Suppressor macrophage treated with lipopolysaccharide for 4 hours (primary cell): ENCODE data around the gene THY1.

Source experiments
- DNase-seq: peaks from one replicate; pipeline ENCODE4 v3.0.0-alpha.2; 2020

THY1 gene

GRCh38 chr11:119381181-119381988 lies 41.6 kb downstream of the THY1 start, which contains the start of gene USP2:
USP2 (minus strand) TSS chr11:119381690; CDS start chr11:119373480, 8,210 bp downstream.
- DNase-seq, result peak; percentile 97

DNA sequence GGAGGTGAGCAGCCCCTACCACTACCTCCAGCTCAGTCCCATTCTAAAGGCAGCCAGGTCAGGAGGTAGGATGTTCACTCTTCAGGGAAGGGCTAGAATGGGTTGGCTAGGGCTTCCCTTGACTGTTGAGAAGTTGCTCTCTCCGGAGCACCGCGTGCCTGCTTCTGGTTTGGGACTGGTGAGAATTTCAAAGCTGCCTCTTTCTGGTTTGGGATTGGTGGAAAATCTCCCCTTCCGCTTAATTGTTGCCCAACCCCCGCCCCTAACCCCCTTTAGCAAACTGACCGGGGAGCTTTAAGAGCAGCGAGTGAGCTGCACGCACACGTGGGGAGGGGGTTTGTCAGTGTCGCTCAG lies 42.2 kb downstream of the THY1 start:
- DNase-seq, result no peak

DNA sequence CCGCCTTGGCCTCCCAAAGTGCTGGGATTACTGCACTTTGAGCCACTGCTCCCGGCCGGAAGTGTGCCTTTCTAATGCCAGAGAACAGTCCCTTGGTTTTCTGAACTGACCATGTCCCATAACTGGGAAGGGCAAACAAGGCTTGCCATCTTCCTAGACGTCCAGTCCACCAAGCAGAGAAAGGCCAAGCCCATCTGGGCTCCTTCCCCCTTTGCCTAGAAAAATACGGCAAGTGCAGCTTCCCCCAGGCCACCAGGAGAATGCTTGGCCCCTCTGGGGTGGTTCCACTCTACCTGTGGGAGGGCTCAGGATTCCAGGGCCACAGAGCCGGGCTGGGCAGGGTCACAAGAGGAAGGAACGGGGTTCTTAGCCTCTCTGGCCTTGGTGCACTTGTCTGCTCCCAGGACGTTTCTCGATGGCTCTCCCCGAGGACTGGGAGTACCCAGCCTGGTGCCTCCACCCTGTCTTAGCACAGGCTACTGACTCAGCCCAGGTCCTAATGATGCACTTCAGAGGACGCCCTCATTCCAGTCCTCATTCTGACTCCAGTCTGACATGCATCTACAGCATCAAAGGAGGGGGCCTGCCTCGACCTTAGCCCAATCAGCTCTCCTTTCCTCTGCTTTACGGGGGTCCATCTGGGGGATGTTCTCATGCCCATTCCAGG lies 42.7 kb downstream of the THY1 start:
- no peak for DNase-seq

GRCh38 chr11:119378851-119379465 lies 44.0 kb downstream of the THY1 start:
- DNase-seq, result no peak

DNA sequence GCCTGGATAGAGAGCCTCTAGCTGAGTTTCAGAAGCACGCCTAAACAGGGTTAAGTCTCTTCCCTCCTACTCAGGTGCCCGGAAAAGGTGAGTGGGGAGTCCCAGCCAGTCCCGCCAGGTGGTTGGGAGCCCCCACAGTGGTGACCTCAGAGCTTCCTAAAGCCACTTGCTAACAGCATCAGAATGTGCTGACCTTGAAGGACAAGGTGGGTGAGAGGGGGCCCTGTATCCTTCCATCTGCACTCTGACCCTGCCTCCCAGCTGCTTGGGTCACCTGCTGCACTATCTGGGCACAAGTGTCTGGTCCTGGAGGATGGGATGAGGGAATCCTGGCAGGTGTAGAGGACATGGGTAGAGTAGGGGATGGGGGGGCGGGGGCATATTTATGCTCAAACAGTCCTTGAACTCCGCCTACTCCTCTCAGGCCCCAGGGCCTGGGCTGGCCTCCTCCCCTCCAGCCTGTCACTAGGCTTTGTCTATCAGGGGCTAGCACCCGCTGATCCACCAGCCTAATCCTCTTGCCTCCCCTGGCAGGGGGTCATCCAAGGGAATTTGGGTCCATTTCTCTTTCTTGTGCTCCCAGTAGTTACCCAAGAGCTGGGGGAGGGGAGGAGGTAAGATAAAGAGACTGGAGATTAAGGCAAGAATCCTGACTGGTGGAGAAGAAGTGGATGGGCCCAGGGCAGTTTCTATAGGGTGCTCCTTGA lies 44.9 kb downstream of the THY1 start:
- DNase-seq, result no peak

DNA sequence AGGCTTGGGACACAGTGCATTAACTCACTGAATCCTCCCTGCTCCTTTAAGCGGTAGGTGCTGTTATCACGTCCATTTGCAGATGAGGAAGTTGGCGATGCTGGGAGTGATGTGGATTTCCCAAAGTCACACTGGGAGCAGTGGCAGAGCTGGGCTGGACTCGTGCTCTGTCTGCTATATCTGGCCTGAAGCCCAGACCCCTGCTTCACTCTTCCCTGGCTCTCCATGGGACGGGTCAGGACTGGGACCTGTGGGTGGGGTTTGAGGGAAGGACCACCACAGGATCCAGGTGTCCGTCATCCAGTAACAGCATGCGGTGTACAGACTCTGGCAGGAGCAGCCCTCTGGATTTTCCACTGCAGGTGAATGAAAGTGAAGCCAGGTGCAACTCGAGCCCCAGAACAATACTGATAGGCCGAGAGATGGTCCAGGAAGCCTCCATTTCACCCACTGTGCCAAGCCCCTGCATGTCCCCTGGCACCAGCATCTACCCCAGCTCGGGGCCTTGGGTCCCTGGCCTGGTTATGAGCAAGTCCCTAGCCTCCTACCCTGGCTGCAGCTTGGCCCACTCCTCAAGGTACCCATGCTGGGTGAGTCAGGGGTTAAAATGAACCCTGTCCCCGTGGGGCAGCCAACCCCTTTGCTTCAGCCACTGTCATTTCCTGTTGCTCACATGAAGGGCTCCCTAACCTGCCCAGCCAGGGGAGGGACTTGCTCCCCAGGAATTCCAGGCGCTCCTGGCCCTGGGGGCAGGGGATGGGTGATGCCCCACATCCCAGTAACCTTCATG lies 45.7 kb downstream of the THY1 start:
- DNase-seq, result no peak

DNA sequence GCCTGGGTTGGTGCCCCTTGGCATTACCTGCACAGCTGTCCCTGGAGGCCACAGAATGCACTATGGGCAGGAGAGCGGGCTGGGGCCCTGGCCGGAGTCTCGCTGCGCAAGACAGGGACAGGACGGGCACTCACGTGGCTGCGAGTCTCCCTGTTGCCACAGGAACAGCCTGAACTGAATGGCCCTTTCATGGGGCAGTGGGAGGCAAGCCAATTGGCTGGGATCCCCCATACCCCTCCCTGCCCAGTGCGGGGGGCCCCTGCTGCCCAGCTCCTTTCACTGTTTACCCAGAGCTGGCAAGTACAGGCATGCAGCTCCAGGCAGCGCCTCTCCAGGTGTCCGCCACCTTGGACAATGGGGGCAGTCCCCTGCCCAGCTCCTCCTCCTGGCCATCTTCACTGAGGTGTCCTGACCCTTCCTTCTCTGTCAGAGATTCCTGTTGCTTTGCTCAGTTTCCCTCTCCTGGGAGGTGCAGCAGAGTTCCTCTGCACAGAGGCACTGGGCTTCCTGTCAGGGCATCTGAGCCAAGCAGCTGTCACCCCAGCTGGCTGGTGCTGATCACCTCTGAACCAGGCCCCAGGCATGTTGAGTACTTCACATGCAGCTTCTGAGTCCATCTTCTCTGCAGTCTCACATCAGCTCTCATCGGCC lies 46.6 kb downstream of the THY1 start:
- DNase-seq, result no peak

- DNase-seq, result no peak
Observed at GRCh38 chr11:119375337-119376196, 47.4 kb downstream of the THY1 start.

DNA sequence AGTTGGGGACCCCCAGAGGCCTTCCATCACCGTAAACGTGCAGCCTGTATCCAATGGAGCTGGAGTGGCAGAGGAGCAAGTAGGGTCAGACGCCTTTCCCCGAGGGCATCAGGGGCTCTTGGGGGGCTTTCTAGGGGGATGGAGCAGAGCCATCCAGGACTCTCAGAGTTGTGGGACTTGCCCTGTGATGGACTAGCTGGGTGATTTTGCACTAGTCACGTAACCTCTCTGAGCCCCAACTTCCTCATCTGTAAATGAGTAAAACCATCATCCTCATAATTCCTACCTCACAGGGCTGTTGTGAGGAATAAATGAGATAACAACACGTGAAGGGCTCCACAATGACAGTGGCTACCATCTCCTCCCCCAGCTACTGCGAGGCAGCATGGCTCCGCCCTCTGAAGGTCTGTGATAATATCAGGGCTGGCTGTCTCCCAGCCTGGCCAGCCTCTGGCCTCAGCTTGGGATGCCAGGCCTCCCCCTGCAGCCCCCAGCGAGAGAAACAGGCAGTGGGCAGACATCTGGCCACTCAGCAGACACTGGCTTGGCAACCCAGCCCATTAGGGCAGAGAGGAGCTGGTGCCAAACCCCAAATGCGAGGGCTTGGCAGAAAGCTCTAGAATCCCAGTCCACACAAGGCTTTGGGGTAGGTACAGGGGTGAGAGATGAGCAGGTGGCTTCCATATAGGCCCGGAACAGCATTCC lies 48.2 kb downstream of the THY1 start:
- DNase-seq, result no peak

DNA sequence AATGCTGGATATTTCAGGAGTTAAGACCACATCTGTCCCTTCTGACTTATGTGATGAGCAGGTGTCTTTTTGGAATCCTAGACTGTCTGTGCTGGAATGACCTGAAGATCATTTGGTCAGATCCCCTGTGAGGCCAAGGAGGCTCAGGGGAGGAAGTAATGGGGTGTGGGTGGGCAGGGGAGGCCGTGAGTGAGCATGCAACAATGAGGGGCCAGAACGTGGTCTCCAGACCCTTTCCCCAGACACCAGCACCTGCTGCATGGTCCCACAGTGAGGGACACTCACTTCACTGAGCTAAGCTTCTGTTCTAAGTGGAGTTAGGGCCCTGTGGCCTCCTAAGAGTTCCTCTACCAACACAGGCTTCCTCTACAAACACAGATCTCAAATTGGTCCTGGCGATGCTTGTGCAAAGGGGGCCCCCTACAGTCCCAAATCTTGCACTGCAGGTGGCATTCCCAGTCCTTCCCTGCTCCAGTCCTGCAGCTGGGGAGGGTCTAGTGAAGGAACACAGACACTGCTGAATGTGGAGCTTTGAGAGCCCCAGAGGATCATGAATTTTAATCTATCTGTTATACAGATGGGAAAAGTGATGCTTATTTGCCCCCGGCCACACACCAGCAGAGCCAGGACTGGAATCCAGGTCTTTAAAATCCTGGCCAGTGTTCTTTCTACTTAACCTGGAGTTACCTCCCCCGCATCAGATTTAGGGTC lies 48.9 kb downstream of the THY1 start:
- peak; percentile 78 for DNase-seq

DNA sequence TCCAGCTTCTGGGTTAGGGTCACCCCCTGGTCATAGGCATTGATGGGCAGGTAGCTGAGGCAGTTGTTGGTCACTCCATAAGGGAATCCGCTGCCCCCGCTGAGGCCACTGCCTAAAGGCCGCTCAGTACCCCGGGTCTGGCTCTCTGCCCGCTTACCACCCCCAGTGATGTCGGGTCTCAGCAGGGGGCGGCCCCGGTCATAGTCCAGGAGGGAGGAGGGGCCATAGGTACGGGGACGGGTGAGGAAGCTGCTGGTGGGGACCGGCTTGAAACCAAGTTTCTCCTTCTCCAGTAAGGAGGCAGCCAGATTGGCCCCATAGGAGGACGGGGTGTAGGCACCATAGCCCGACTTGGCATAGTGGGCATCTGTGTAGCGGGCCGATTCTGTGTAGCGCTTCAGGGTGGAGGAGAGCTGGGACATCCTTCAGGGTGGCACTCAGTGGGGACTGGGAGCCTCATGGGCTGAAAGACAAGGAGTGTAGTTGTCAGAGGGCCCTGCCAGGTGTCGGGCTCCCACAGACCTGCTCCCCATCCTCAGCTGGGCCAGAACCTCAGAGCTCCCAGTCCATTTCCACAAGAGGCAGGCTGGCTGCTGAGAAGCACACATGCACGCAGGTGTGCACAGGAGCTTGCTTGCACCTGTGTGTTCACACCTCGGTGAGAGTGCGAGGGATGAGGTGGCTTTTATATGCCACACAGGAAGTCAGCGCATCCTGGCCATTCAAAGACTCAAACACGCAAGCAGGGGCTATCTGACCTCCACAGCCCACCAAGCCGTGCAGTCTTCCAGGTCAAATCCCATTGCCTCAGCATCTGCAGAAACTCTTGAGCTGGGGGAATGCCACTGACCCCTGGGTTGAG lies 49.7 kb downstream of the THY1 start:
- no peak for DNase-seq

DNA sequence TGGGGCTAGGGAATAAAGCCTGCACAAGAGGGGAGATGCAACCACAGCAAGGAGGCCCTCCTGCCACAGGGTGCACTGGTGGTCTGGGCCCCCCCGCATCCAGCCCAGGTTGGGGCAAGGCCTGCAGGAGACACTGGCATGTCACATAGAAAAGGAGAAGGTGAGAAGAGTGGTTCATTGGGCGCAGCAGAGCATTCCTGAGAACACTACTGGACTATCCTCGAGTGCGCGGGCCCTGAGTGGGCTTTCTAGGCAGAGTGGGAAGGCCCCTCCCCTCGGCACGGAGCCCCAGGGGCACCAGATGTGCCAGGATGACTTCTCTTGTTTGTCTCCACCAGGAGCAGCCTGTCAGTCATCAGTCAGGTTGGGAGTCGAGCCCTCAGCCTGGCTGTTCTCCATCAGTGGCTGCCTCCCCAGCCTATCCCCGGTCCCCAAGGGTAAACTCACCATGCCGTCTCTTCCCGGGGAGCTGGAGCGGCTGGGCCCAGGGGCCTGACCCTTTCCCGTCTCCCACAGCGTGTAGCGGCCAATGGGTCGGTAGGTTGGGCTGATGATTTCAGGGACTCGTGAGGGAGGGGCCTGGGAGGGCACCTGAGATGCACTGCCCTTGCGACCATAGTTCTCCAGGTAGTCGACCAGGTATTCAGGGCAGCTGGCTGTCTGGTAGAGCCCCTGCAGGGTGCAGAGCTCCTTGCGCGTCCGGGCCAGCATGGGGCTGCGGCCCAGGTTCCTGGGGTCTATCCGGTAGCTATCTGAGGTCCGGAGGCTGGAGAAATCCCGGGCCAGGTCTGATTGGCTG lies 50.5 kb downstream of the THY1 start:
- no peak for DNase-seq

DNA sequence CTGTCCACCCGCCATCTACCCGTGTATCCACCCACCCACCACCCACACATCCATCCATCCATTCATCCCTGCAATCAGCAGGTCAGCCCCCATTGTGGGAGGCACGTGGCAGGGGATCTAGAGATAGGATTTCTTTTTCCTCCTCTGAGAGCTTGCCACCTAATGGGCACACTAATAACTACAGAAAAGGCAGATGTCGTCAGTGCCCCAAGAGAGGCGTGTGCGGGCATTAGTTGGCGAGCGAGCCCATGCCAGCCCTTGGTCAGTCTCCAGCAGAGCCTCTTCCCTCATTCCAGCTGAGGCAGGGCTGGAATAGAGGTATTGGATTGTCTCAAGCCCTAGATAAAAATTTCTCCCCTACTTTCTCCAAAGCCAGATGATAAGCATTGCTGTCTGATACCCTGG lies 51.2 kb downstream of the THY1 start:
- no peak for DNase-seq

DNA sequence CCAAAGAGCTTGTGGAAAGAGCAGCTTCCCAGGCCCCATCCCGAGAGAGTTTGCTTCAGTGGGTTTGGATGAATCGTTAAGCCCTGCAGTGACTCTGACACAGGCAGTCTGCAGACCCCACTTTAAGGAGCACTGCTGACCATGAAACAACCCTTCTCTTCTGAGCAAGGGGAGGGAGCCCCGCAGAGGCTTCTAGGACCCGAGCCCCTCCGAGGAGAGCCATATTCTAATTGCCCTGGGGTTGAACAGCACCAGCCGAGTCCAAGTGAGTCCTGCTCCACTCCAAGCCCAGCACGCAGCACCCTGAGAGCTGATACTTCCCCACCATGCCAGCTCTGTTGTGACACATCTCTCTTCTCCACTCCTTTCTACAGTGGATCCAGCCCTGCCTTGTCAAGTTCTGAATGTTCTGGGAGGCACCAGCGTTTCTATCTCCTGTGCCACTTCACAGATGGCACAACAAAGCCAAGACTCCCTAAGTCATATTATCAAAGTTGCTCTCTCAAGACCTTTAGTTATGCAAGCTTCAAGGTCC lies 51.8 kb downstream of the THY1 start:
- no peak for DNase-seq

GRCh38 chr11:119370486-119371046 lies 52.4 kb downstream of the THY1 start:
- no peak for DNase-seq

GRCh38 chr11:119369132-119369925 lies 53.6 kb downstream of the THY1 start:
- DNase-seq, result no peak
